COLO829 (cell line): ENCODE data around the gene ANKRD33.

Experiments
- DNase-seq: peaks from one replicate; pipeline ENCODE4 v3.0.0; 2012; ENCODE audit warnings: low spot score

Gene ANKRD33

GRCh38 chr12:51860986-51861385 lies 26.9 kb upstream of the ANKRD33 start:
- DNase-seq, result no peak

DNA sequence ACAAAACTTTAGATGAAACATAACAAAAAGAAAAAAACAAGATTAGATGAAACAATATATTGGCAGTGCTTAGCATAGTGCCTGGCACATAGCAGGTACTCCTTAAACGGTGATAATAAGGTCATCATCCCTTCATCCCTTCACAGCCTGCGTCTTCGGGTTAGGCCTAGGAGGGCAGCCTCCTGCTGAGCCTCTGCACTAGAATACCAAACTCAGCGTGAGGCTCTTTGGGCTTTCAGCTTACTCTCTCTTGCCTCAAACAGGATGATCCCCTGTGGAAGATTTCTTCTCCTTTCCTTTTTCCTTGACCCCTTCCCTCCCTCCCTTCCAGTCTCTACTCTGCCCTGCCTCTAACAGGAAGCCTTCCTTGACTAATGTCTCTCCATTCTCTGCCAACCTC lies 25.0 kb upstream of the ANKRD33 start:
- DNase-seq, result no peak

DNA sequence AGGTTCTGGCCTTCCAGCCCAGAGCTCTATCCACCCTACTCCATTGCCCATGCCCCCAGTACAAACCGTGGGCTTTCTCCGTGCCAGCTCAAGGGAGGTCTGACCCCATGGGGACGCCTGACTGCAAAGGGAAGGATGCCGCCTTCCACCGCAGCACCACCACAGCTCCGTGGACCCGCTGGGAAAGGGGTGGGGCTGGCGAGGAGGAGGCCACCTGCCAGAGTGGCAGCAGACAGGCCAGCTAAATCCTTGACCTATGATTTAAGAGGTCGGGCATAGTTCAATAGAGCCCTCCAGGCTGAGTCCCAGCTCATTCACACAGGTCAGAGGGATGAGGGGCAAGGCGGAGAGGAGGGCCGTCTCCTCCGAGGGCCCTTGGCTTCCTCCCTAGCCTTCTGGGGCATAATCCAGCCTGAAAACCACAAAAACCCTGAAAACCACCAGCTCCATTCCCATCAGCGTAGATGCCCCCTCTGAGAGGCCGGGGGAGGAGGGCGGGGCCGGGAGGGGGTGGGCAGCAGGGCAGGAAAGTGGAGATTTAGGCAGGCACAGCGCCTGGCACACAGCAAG lies 24.5 kb upstream of the ANKRD33 start:
- no peak for DNase-seq

GRCh38 chr12:51863933-51864832 lies 23.7 kb upstream of the ANKRD33 start:
- DNase-seq, result no peak

DNA sequence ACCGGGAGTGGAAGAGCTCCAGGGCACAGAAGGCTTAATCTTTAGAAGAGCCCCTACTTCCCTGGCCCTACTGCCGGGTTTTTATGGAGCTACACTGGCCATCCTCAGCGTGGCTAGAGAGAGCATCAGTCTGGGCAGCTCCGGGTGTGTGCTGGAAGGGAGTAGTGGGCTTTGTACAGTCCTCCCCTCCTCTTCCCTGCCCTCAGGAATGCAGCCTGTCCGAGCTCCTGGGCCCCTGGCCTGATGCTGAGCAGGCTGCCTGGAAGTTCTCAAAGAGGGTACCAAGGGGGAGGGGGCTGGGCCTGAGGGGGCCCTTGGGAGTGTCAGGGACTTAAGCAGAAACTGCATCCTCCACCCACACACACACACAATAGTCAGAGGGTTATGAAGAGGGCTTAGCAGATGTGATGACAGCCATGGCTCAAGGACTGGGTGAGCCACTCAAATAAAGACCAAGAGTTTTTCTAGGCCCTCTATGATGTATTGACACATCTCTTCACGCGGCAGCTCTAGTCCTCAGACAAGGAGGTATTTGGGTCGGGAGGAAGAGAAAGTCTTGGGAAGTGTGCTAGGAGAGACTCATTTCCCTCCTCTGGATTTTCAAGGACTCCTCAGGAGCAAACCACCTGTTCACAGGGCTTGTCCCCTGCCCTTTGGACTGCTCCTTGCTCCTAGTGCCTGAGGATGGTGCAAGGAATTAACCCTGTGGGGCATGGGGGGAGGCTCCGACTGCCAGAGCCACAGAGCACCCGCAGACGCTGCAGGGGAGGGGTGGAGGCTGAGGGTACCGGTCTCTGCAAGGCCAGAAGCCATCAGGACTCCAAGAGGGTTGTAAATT lies 22.9 kb upstream of the ANKRD33 start:
- DNase-seq, result no peak

- DNase-seq, result no peak
Observed at GRCh38 chr12:51865757-51866270, 22.1 kb upstream of the ANKRD33 start.

DNA sequence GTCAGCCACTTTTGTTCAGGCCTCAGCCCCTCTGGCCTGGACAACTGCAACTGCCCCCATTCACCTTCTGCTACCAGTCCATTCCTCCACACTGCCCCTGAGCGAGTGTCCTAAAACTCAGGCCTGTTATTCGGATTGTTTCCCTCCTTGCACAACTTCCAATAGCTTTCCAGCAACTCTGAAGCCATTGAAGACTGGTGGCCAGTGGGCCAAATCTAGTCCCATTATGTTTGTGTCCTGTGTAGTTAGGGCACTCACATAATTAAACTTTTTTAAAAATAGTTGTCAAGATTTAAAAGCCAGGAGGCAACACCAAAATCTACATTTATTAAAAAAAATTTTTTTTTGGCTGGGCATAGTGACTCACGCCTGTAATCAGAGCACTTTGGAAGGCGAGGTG lies 21.6 kb upstream of the ANKRD33 start:
- DNase-seq, result no peak

GRCh38 chr12:51866762-51867161 lies 21.1 kb upstream of the ANKRD33 start:
- no peak for DNase-seq

- DNase-seq, result no peak
Observed at GRCh38 chr12:51867371-51867770, 20.5 kb upstream of the ANKRD33 start.

GRCh38 chr12:51867796-51868428 lies 20.0 kb upstream of the ANKRD33 start:
- DNase-seq, result no peak

GRCh38 chr12:51868821-51869495 lies 18.9 kb upstream of the ANKRD33 start:
- DNase-seq, result no peak

DNA sequence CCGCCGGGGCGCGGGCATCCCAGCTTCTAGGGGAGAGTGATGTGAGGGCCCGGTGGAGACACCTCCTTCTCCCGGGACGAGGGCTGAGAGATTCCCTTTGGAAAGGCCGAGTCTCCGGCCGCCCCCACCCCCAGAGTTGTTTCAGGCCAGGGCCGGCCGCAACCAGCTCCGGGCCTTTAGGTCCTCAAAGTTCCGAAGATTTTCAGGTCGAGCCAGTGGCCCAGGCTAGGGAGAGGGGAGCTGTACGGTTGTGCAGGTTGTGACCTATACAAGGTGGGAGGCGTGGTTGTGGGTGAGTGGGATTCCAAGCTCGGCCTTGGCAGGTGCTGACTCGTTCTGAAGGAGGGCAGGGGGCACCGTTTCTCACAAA lies 18.4 kb upstream of the ANKRD33 start:
- no peak for DNase-seq

- DNase-seq, result no peak
Observed at GRCh38 chr12:51869931-51870330, 18.0 kb upstream of the ANKRD33 start.

DNA sequence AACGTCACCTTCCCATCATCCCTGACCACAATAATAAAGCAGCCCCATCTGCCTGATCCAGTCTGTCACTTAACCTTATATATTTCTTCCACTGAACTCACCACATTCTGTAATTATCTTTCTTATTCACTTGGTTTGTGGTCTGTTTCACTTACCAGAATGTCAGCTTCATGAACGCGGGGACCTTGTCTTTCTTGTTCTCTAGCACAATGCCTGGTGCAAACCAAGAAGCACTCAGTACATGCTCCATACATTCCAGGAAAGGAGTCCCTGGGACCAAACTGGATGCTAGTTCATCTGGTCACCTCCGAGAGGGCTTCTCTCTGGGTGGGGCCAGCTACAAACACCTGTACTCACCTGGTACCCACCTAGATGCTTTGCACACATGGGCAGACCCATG lies 17.4 kb upstream of the ANKRD33 start:
- no peak for DNase-seq

- DNase-seq, result no peak
Observed at GRCh38 chr12:51871126-51871525, 16.8 kb upstream of the ANKRD33 start.

GRCh38 chr12:51871918-51872688 lies 15.8 kb upstream of the ANKRD33 start:
- DNase-seq, result no peak

GRCh38 chr12:51872689-51872981 lies 15.3 kb upstream of the ANKRD33 start:
- no peak for DNase-seq

DNA sequence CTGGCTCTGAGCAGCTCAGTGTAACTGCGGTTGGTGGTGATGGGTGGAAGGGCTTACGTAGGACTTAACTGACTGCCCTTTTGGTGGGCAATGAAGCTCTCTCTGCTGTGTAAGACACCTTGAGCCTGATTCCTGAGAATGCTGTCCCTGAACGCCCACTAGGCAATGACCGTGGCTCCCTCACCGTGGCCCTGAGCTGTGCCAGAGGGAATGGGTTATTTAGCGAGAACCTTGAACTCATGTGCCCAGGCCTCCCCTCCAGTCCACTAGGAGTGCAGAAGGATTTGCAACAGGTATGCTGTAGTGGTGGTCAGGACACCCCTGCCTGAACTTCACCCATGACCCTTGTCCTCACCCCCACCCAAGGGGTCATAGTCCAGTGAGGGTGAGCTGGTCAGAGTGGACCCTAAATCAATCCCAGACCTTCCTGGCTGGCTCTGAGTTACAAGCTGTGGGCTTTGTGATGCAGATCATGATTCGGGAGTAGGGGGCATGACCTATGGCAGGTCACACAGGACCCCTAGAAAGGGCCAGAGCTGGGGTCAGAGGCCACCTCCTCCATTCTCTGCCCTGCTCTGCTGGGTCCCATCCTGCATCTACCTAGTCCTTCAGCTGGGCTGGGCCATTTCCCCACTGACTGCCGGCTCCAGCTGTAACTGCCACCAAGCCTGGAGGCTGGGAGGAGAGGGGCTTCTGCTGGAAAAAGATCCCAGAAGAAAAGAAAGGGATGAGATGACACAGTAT lies 14.5 kb upstream of the ANKRD33 start:
- no peak for DNase-seq

DNA sequence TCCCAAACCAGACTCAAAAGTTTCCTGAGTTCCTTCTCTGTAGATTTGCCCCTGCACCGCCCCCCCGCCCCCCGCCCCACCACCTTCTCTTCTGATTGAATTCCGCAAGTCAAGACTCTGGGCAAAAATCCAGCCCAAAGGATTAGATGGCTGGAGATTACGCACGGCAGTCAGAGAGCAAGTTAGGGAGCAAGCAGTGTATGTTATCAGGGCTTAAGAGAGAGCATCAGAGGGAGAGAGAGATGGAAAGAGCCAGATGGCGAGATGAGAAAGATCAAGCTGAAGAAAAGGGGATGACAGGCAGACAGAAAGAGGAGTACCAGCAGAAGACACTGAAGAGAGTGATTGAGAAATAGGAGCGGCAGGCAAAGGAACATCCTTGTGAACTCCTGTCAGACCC lies 13.9 kb upstream of the ANKRD33 start:
- no peak for DNase-seq

DNA sequence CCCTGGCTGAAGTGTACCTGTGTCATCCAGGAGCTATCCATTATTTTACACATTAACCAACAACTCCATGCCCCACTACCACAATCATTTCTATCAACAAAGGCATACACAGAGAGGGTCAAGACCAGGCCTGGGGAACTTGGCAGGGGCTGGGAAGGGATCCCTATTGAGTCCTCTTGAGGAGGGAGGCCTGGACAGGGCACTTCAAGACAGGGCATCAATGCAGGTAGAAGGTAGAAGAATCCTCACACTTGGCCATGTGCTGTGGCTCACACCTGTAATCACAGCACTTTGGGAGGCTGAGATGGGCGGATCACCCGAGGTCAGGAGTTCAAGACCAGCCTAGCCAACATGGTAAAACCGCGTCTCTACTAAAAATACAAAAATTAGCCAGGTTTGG lies 13.4 kb upstream of the ANKRD33 start:
- no peak for DNase-seq
